OCI-LY1 (cell line): ENCODE data around the gene DHRSX.

Source experiments
- H2AFZ ChIP-seq: fragments of 200-600 bp; sonication (generic), shearing (Covaris generic); 2 replicates; pipeline ENCODE4 v1.6.0; 2014; ENCODE audit warnings: antibody characterized with exemption, mild to moderate bottlenecking, low read length
- H3F3A ChIP-seq: fragments of 200-600 bp; sonication (generic), shearing (Covaris generic); 2 replicates; pipeline ENCODE4 v1.6.0; 2014; ENCODE audit warnings: mild to moderate bottlenecking, antibody characterized with exemption, low read length, moderate library complexity; ENCODE audit not compliant: insufficient read depth
- H3K27ac ChIP-seq: fragments of 200-600 bp; sonication (generic); 2 replicates; pipeline ENCODE4 v1.5.1; 2014; ENCODE audit warnings: low read length, mixed run types, mild to moderate bottlenecking, low read depth; ENCODE audit not compliant: poor library complexity, severe bottlenecking
- H3K27me3 ChIP-seq: fragments of 200-600 bp; sonication (generic); 2 replicates; pipeline ENCODE4 v1.6.0; 2014; ENCODE audit warnings: antibody characterized with exemption, mild to moderate bottlenecking, low read length, moderate library complexity; ENCODE audit not compliant: insufficient read depth
- H3K36me3 ChIP-seq: fragments of 200-600 bp; sonication (generic); 2 replicates; pipeline ENCODE4 v1.6.1; 2014; ENCODE audit warnings: mild to moderate bottlenecking, antibody characterized with exemption, low read length, moderate library complexity, mixed read lengths; ENCODE audit not compliant: insufficient read depth
- H3K4me1 ChIP-seq: fragments of 200-600 bp; sonication (generic); 2 replicates; pipeline ENCODE4 v1.5.1; 2014; ENCODE audit warnings: mild to moderate bottlenecking, low read length, moderate library complexity; ENCODE audit not compliant: insufficient read depth, severe bottlenecking
- H3K4me2 ChIP-seq: fragments of 200-600 bp; sonication (generic), shearing (Covaris generic); 2 replicates; pipeline ENCODE4 v1.6.1; 2014; ENCODE audit warnings: low read length
- H3K4me3 ChIP-seq: fragments of 200-600 bp; sonication (generic); 2 replicates; pipeline ENCODE4 v1.5.1; 2014; ENCODE audit warnings: low read length, low read depth, mild to moderate bottlenecking, mixed read lengths; ENCODE audit not compliant: poor library complexity, severe bottlenecking
- H3K79me2 ChIP-seq: fragments of 200-600 bp; shearing (Covaris generic); 2 replicates; pipeline ENCODE4 v1.6.1; 2016; ENCODE audit warnings: mixed run types, low read length, mixed read lengths; ENCODE audit not compliant: insufficient read depth
- H3K9ac ChIP-seq: fragments of 200-600 bp; sonication (generic), shearing (Covaris generic); 2 replicates; pipeline ENCODE4 v1.6.1; 2014; ENCODE audit warnings: mild to moderate bottlenecking, low read length, mixed read lengths
- H3K9me2 ChIP-seq: fragments of 200-600 bp; sonication (generic), shearing (Covaris generic); 2 replicates; pipeline ENCODE4 v1.6.1; 2014; ENCODE audit warnings: low read depth, mild to moderate bottlenecking, low read length, mixed read lengths
- H3K9me3 ChIP-seq: fragments of 200-600 bp; shearing (Covaris generic); 2 replicates; pipeline ENCODE4 v1.6.1; 2014; ENCODE audit warnings: low read length, mixed read lengths
- H4K20me1 ChIP-seq: fragments of 200-600 bp; sonication (generic), shearing (Covaris generic); 2 replicates; pipeline ENCODE4 v1.6.0; 2016; ENCODE audit warnings: mild to moderate bottlenecking, low read length; ENCODE audit not compliant: insufficient read depth
- CTCF ChIP-seq: fragments of 200-600 bp; sonication (generic), shearing (Covaris generic); IDR thresholded peaks from 2 replicates; pipeline ENCODE4 v1.5.1; 2017; ENCODE audit warnings: mild to moderate bottlenecking, antibody characterized with exemption, low read length, moderate library complexity, mixed read lengths
- EZH2 ChIP-seq: fragments of 200-600 bp; sonication (generic), shearing (Covaris generic); IDR thresholded peaks from 2 replicates; pipeline ENCODE4 v1.8.0; 2017; ENCODE audit warnings: borderline replicate concordance, mixed run types, mild to moderate bottlenecking, antibody characterized with exemption, low read length, moderate library complexity, mixed read lengths

DHRSX gene

GRCh38 chrX:2311501-2311900 lies 189.3 kb downstream of the DHRSX start:
- Histone ChIP-seq H3K9me2 (no peaks in the 10 kb centered on the region), H3K27ac (no peak overlapping the region), H3K27me3 (no peaks in the 10 kb centered on the region), H4K20me1 (no peaks in the 10 kb centered on the region), H3K36me3 (0 out of 2 replicates have a peak, but pooled peaks cover 3% of the 10 kb centered on the region), H3K9ac (no peak overlapping the region), H3K4me1 (no peaks in the 10 kb centered on the region), H3F3A (no peaks in the 10 kb centered on the region), H2AFZ (no peak overlapping the region), H3K9me3 (no peaks in the 10 kb centered on the region), H3K4me2 (no peak overlapping the region), H3K4me3 (no peak overlapping the region), H3K79me2 (no peaks in the 10 kb centered on the region)
- TF ChIP-seq CTCF: no peak
- TF ChIP-seq EZH2: no peak

GRCh38 chrX:2301901-2302300 lies 198.9 kb downstream of the DHRSX start:
- no peaks in the 10 kb centered on the region for H3K9me3 ChIP-seq
- H2AFZ ChIP-seq: no peak overlapping the region
- H3K27ac ChIP-seq: no peak overlapping the region
- no peaks in the 10 kb centered on the region for H3F3A ChIP-seq
- H3K36me3 ChIP-seq: 0 out of 2 replicates have a peak, but pooled peaks cover 1% of the 10 kb centered on the region
- no peak overlapping the region for H3K4me2 ChIP-seq
- H3K79me2 ChIP-seq: no peaks in the 10 kb centered on the region
- no peaks in the 10 kb centered on the region for H3K27me3 ChIP-seq
- TF ChIP-seq EZH2 (no peak), CTCF (no peak)
- no peaks in the 10 kb centered on the region for H3K9me2 ChIP-seq
- H3K4me1 ChIP-seq: no peaks in the 10 kb centered on the region
- H3K4me3 ChIP-seq: no peak overlapping the region
- H3K9ac ChIP-seq: no peak overlapping the region
- no peaks in the 10 kb centered on the region for H4K20me1 ChIP-seq

- Histone ChIP-seq H3K4me3 (no peak overlapping the region), H3K36me3 (no peaks in the 10 kb centered on the region), H4K20me1 (no peaks in the 10 kb centered on the region), H3K27me3 (no peaks in the 10 kb centered on the region), H3K4me1 (no peaks in the 10 kb centered on the region), H3F3A (no peaks in the 10 kb centered on the region), H3K9me3 (no peaks in the 10 kb centered on the region), H3K27ac (no peak overlapping the region), H3K9ac (no peak overlapping the region), H3K79me2 (no peaks in the 10 kb centered on the region), H3K9me2 (no peaks in the 10 kb centered on the region), H2AFZ (no peak overlapping the region), H3K4me2 (no peak overlapping the region)
- no peak for TF ChIP-seq CTCF
- no peak for TF ChIP-seq EZH2
These were observed 200.9 kb downstream of the DHRSX start for GRCh38 chrX:2299871-2300270.
